ENCODE data around the gene PDC. TPM values are rescaled to one million over a fixed set of nuclear protein-coding genes. Genes with fewer than 3 reads are reported as not detected.
"Not testable (repeated sequence)": the region's sequence is repeated elsewhere in the genome, so short reads cannot be mapped to it uniquely, and the experiment has no call there.

Gene PDC
- total RNA-seq, 1 donor, result not detected

DNA sequence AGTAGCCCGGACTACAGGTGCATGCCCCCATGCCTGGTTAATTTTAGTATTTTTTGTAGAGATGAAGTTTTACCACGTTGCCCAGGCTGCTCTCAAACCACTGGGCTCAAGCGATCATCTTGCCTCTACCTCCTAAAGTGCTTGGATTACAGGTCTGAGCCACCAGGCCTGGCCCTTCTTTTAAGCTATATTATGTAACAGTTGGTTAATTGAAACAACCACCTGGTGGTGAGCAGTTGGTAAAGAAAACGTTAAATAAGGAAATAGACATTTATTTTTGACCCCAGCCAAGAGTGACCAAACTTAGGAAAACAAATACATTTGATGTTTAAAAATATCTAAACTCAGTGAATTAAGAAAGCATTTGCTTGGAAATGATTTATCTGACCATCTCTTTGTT is 12.1 kb upstream of the PDC start:
- Histone ChIP-seq H3K9me3 (ENCODE audit: low read depth, low read length) (no peaks in the 10 kb centered on the region), H3K27me3 (ENCODE audit: insufficient read depth, low read length) (no peaks in the 10 kb centered on the region), H2AFZ (ENCODE audit: low read length) (no peak overlapping the region), H3K4me1 (ENCODE audit: insufficient read depth, low read length) (peaks cover 18% of the 10 kb centered on the region), H3K4me2 (ENCODE audit: insufficient read depth, low read length) (no peak overlapping the region), H3K4me3 (ENCODE audit: insufficient read depth, low read length) (no peak overlapping the region), H3K27ac (ENCODE audit: low read depth, low read length) (no peak overlapping the region), H3K79me2 (ENCODE audit: insufficient read depth, low read length) (no peaks in the 10 kb centered on the region), H4K20me1 (ENCODE audit: insufficient read depth, low read length) (no peaks in the 10 kb centered on the region), H3K36me3 (ENCODE audit: insufficient read depth, low read length) (no peaks in the 10 kb centered on the region)
- DNase-seq (ENCODE audit: insufficient read length, low spot score, missing footprints), result no peak
- TF ChIP-seq, protein P1, sequence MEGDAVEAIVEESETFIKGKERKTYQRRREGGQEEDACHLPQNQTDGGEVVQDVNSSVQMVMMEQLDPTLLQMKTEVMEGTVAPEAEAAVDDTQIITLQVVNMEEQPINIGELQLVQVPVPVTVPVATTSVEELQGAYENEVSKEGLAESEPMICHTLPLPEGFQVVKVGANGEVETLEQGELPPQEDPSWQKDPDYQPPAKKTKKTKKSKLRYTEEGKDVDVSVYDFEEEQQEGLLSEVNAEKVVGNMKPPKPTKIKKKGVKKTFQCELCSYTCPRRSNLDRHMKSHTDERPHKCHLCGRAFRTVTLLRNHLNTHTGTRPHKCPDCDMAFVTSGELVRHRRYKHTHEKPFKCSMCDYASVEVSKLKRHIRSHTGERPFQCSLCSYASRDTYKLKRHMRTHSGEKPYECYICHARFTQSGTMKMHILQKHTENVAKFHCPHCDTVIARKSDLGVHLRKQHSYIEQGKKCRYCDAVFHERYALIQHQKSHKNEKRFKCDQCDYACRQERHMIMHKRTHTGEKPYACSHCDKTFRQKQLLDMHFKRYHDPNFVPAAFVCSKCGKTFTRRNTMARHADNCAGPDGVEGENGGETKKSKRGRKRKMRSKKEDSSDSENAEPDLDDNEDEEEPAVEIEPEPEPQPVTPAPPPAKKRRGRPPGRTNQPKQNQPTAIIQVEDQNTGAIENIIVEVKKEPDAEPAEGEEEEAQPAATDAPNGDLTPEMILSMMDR (IDR thresholded peaks at IDR 0.05; ENCODE audit: extremely low read depth, low read depth, low read length), result no peak

DNA sequence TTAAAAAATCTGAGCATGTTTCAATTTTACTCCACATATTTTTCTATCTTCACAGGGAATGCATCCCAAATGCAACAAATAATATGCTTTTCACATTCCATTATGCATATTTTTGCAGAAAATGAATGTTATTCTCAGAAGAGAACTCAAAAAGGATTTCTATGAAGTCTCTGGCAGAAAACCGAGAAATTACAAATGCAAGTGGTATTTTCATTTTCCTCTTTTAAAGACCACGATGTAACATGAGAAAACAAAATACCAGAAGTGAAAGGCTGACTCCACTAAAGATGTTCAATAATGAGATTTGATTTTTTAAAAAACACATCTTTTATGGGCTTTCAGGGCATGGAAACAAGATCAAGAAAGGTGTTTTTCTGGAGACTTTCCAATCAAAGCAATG is 5.0 kb upstream of the PDC start:
- H3K4me1 ChIP-seq (ENCODE audit: insufficient read depth, low read length), result peaks cover 12% of the 10 kb centered on the region
- no peaks in the 10 kb centered on the region for H3K27me3 ChIP-seq (ENCODE audit: insufficient read depth, low read length)
- DNase-seq (ENCODE audit: insufficient read length, low spot score, missing footprints), result no peak
- no peaks in the 10 kb centered on the region for H3K79me2 ChIP-seq (ENCODE audit: insufficient read depth, low read length)
- H3K27ac ChIP-seq (ENCODE audit: low read depth, low read length), result no peak overlapping the region
- peak overlapping the region; percentile 25 for H3K4me2 ChIP-seq (ENCODE audit: insufficient read depth, low read length)
- H4K20me1 ChIP-seq (ENCODE audit: insufficient read depth, low read length), result no peaks in the 10 kb centered on the region
- no peak overlapping the region for H3K4me3 ChIP-seq (ENCODE audit: insufficient read depth, low read length)
- H2AFZ ChIP-seq (ENCODE audit: low read length), result no peak overlapping the region
- no peaks in the 10 kb centered on the region for H3K9me3 ChIP-seq (ENCODE audit: low read depth, low read length)
- no peaks in the 10 kb centered on the region for H3K36me3 ChIP-seq (ENCODE audit: insufficient read depth, low read length)
- TF ChIP-seq, protein P1 (IDR thresholded peaks at IDR 0.05; ENCODE audit: extremely low read depth, low read depth, low read length), result no peak

DNA sequence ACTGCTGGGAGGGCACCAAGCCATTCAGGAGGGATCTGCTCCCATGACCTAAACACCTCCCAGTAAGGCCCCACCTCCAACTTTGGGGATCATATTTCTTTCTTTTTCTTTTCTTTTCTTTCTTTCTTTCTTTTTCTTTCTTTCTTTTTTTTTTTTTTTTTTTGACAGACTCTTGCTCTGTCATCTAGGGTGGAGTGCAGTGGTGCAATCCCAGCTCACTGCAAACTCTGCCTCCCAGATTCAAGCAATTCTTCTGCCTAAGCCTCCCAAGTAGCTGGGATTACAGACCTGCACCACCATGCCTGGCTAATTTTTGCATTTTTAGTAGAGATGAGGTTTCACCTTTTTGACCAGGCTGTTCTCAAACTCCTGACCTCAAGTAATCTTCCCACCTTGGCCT is 4.6 kb upstream of the PDC start:
- not testable (repeated sequence) for H3K79me2 ChIP-seq (ENCODE audit: insufficient read depth, low read length); DNase-seq (ENCODE audit: insufficient read length, low spot score, missing footprints); H4K20me1 ChIP-seq (ENCODE audit: insufficient read depth, low read length); H3K4me3 ChIP-seq (ENCODE audit: insufficient read depth, low read length); H3K9me3 ChIP-seq (ENCODE audit: low read depth, low read length); H3K36me3 ChIP-seq (ENCODE audit: insufficient read depth, low read length); H3K27me3 ChIP-seq (ENCODE audit: insufficient read depth, low read length)
- peak overlapping the region; percentile 25 for H3K4me2 ChIP-seq (ENCODE audit: insufficient read depth, low read length)
- H2AFZ ChIP-seq (ENCODE audit: low read length), result peak overlapping the region; percentile 60
- peaks cover 12% of the 10 kb centered on the region for H3K4me1 ChIP-seq (ENCODE audit: insufficient read depth, low read length)
- peak overlapping the region; percentile 17 for H3K27ac ChIP-seq (ENCODE audit: low read depth, low read length)

DNA sequence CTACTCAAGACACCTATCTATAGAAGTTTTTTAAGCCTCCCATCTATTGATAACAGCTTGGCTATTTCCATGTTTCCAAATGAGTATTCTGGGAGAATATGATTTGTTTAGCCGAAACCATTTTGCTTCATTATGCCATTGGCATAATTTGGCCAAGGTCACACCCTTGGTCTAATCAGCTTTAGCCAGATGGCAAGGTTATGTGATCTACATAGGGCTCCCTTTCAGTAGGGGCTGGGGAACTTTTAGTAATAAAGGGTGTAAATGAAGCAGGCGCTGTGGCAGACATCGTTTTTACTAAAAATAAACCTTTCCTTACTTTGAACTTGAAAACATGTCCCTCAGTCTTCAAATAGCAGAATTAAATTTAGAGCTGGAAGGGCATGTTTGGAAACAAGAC is 3.0 kb upstream of the PDC start:
- H3K27ac ChIP-seq (ENCODE audit: low read depth, low read length), result no peak overlapping the region
- no peak overlapping the region for H3K4me3 ChIP-seq (ENCODE audit: insufficient read depth, low read length)
- TF ChIP-seq, protein P1 (IDR thresholded peaks at IDR 0.05; ENCODE audit: extremely low read depth, low read depth, low read length), result no peak
- no peaks in the 10 kb centered on the region for H4K20me1 ChIP-seq (ENCODE audit: insufficient read depth, low read length)
- no peaks in the 10 kb centered on the region for H3K9me3 ChIP-seq (ENCODE audit: low read depth, low read length)
- DNase-seq (ENCODE audit: insufficient read length, low spot score, missing footprints), result no peak
- H3K36me3 ChIP-seq (ENCODE audit: insufficient read depth, low read length), result no peaks in the 10 kb centered on the region
- no peaks in the 10 kb centered on the region for H3K27me3 ChIP-seq (ENCODE audit: insufficient read depth, low read length)
- no peak overlapping the region for H2AFZ ChIP-seq (ENCODE audit: low read length)
- H3K79me2 ChIP-seq (ENCODE audit: insufficient read depth, low read length), result no peaks in the 10 kb centered on the region
- no peak overlapping the region for H3K4me2 ChIP-seq (ENCODE audit: insufficient read depth, low read length)
- peaks cover 12% of the 10 kb centered on the region for H3K4me1 ChIP-seq (ENCODE audit: insufficient read depth, low read length)

Data from osteoblast (primary cell).